ENCODE results near the gene OR7C1.

OR7C1 gene

DNA sequence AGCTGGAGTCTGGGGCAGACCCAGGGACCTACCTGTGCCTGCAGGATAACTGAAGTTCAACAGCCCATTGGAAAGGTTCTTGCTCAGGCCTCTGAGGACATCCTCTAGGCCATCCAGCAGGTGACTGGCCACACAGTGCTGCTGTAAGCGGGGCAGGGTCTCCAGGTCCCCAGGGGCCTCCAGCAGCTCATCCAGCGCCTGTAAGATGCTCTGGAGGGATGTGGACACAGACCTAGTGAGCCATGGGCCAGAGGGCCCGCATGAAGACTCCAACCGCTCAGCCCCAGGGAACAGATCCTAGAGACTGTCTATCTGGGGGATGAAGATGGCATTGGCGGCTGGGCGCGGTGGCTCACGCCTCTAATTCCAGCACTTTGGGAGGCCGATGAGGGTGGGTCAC lies 70.6 kb downstream of the OR7C1 start:
- no peak for DNase-seq

DNA sequence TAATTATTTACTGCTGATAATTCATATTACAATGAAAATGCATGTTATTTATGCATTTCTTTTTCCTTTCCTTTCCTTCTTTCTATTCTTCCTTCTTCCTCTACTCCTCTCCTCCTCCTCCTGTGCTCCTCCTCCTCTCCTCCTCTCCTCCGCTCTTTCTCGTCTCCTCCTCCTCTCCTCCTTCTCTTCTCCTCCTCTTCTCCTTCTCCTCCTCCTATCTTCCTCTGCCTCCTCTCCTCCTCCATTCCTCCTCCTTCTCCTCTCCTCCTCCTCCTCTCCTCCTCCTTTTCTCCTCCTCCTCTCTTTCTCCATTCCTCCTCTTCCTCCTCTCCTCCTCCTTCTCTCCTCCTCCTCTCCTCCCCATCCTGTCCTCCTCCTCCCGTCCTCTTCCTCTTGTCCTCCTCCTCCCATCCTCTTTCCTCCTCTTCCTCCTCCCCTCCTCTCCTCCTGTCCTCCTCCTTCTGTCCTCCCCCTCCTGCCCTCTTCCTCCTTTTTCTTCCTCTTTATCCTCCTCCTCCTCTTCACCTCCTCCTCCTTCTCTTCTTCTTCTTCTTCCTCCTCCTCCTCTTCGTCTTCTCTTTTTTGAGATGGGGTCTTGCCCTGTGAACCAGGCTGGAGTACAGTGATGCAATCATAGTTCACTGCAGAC lies 71.4 kb downstream of the OR7C1 start:
- DNase-seq: no peak

DNA sequence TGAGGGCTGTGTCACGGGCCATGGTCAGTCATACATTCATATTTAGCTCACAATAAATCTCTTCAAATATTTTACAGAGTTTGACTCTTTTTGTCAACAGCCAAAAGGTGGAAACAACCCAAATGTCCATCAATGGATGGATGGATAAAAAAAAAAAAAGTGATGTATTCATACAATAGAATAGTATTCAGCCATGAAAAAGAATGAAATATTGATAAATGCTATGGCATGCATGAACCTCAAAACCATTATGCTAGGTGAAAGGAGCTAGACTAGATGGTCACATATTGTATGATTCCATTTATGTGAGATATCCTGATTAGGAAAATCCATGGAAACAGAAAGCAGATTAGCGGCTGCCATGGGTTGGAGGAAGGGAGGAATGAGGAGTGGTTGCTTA lies 72.9 kb downstream of the OR7C1 start:
- DNase-seq: no peak

DNA sequence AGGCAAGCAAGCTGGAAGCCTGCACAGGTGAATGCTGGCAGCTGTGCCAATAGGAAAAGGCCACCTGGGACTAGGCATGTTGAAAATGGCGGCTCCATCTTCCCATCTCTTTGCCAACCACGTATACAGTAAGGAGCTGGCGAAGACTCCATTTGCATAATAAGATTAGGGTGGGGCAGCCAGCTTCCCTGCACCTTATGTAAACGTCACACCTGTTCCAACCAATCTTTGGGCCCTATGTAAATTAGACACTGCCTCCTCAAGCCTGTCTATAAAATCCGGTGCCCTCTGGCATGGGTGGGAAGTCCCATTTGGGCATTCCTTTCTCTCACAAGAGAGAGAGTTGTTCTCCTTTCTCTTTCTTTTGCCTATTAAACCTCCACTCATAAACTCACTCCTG lies 73.4 kb downstream of the OR7C1 start:
- DNase-seq: no peak

DNA sequence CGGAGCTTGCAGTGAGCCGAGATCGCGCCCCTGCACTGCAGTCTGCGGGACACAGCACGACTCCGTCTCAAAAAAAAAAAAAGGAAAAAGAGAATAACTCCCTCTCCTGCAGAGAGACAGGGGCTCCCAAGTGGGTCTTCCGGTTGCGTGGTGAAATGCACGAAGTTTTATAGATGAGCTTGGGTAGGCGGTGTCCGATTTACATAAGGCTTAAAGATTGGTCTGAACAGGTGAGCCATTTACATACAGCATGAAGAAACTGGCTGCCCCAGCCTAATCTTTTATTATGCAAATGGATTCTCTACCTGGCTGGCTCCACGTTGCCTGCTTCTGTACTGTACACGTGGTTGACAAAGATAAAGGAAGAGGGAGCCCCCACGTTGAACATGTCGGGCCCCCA lies 76.2 kb downstream of the OR7C1 start:
- DNase-seq: no peak

DNA sequence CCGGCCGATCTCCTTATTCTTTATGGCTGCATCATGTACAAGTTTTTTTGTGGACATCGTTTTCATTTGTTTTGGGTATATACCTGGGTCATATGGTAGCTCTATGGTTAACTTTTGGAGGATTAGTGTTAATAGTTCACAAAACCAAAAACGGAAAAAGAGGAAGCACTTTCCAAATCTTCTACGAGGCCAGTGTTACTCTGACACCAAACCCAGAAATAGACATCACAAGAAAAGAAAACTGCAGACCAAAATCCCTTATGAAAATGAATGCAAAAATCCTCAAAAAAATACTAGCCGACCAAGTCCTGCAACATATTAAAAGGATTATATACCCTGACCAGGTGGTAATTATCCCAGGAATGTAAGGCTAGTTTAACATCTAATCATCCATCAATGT lies 86.4 kb downstream of the OR7C1 start:
- DNase-seq: no peak

Measured in activated gamma-delta T cell (primary cell).